OCI-LY3 (cell line): ENCODE measurements around the gene DECR2.
"Not testable (repeated sequence)": the region's sequence is repeated elsewhere in the genome, so short reads cannot be mapped to it uniquely, and the experiment has no call there.

Source experiments
- H2AFZ ChIP-seq: fragments of 200-600, 300-600 bp; shearing (Covaris generic); 2 replicates; pipeline ENCODE4 v1.6.0; 2014; ENCODE audit warnings: antibody characterized with exemption, low read depth, low read length
- H3K27ac ChIP-seq: fragments of 200-600, 300-600 bp; sonication (generic); 2 replicates; pipeline ENCODE4 v1.5.1; 2014; ENCODE audit warnings: mild to moderate bottlenecking, low read length, moderate library complexity, mixed read lengths
- H3K27me3 ChIP-seq: fragments of 200-600, 300-600 bp; sonication (generic); 2 replicates; pipeline ENCODE4 v1.6.1; 2014; ENCODE audit warnings: low read depth, low read length, mixed read lengths
- H3K36me3 ChIP-seq: fragments of 200-600, 300-600 bp; sonication (generic); replicated peaks from 2 replicates; pipeline ENCODE3; 2014; ENCODE audit warnings: low read depth, low read length, mixed read lengths
- H3K4me1 ChIP-seq: fragments of 300-600, 200-600 bp; sonication (generic); 2 replicates; pipeline ENCODE4 v1.6.1; 2014; ENCODE audit warnings: low read length, mixed read lengths
- H3K4me2 ChIP-seq: fragments of 200-600, 300-600 bp; sonication (generic); 2 replicates; pipeline ENCODE4 v1.6.1; 2014; ENCODE audit warnings: low read length, mixed read lengths
- H3K4me3 ChIP-seq: fragments of 300-600, 200-600 bp; sonication (generic); 2 replicates; pipeline ENCODE4 v1.5.1; 2014; ENCODE audit warnings: antibody characterized with exemption, mild to moderate bottlenecking, low read length, moderate library complexity
- H3K79me2 ChIP-seq: fragments of 300-600, 200-600 bp; shearing (Covaris generic); 2 replicates; pipeline ENCODE4 v1.6.1; 2014; ENCODE audit warnings: mild to moderate bottlenecking, low read length, mixed read lengths
- H3K9ac ChIP-seq: fragments of 300-600, 200-600 bp; shearing (Covaris generic); 2 replicates; pipeline ENCODE4 v1.6.0; 2014; ENCODE audit warnings: mild to moderate bottlenecking, low read length, moderate library complexity
- H3K9me3 ChIP-seq: fragments of 200-600, 300-600 bp; shearing (Covaris generic); 2 replicates; pipeline ENCODE4 v1.6.1; 2014; ENCODE audit warnings: low read length, mixed read lengths; ENCODE audit not compliant: insufficient read depth
- H4K20me1 ChIP-seq: fragments of 200-600, 300-600 bp; sonication (generic); 2 replicates; pipeline ENCODE4 v1.6.1; 2016; ENCODE audit warnings: low read length, mixed read lengths; ENCODE audit not compliant: insufficient read depth
- CTCF ChIP-seq: fragments of 200-600, 300-600 bp; sonication (generic); IDR thresholded peaks from 2 replicates; pipeline ENCODE4 v1.5.1; 2014; ENCODE audit warnings: antibody characterized with exemption, low read length, low read depth
- EZH2phosphoT487 ChIP-seq: fragments of 200-600 bp; shearing (Covaris generic); IDR thresholded peaks from 2 replicates; pipeline ENCODE4 v1.6.1; 2018; ENCODE audit warnings: antibody characterized with exemption, mixed run types, low read depth

The DECR2 gene

DNA sequence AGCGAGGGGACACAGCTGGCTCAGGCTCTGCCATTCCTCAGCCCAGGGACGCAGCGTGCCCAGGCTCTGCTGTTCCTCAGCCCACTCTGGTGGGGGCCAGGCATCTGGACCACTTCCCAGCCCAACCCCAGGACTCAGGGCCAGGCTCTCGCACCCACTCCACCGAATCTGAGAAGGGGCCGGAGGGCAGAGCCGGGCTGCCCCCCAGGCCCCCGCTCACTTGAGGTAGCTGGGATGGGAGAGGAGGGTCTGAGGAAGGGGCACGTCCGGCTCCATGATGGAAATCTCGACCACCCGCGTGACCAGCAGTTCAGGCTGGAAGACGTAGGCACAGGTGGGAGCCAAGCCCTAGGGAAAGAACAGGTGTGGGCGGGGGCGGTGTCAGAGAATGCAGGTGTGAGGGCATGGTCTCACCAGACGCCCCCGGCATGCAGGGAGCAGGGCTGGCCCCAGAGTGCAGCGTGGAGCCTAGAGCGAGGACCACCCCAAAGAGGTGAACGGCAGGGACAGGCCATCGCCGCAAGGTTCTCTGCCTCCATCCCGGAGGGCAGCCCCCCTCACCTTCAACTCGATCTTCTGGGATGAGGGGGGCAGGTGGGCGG, 24.8 kb upstream of the DECR2 start:
- no peaks in the 10 kb centered on the region for H3K9me3 ChIP-seq
- H3K27ac ChIP-seq: no peak overlapping the region
- no peak overlapping the region for H2AFZ ChIP-seq
- H4K20me1 ChIP-seq: no peaks in the 10 kb centered on the region
- H3K4me2 ChIP-seq: no peak overlapping the region
- H3K36me3 ChIP-seq: no peaks in the 10 kb centered on the region
- no peak for TF ChIP-seq EZH2phosphoT487
- no peak for TF ChIP-seq CTCF
- H3K4me3 ChIP-seq: no peak overlapping the region
- H3K9ac ChIP-seq: no peak overlapping the region
- H3K27me3 ChIP-seq: no peaks in the 10 kb centered on the region
- H3K4me1 ChIP-seq: peaks cover 6% of the 10 kb centered on the region; the same call in 1 of the 2 replicates
- H3K79me2 ChIP-seq: peaks cover 7% of the 10 kb centered on the region; the same call in 1 of the 2 replicates

GRCh38 chr16:377419-377951, 24.2 kb upstream of the DECR2 start:
- Histone ChIP-seq H3K4me1 (peaks cover 6% of the 10 kb centered on the region; the same call in 1 of the 2 replicates), H2AFZ (no peak overlapping the region), H3K9me3 (no peaks in the 10 kb centered on the region), H4K20me1 (no peaks in the 10 kb centered on the region), H3K27ac (no peak overlapping the region), H3K79me2 (peaks cover 7% of the 10 kb centered on the region; the same call in 1 of the 2 replicates), H3K36me3 (no peaks in the 10 kb centered on the region), H3K9ac (no peak overlapping the region), H3K4me2 (no peak overlapping the region), H3K4me3 (no peak overlapping the region), H3K27me3 (no peaks in the 10 kb centered on the region)
- TF ChIP-seq CTCF (no peak), EZH2phosphoT487 (no peak)

DNA sequence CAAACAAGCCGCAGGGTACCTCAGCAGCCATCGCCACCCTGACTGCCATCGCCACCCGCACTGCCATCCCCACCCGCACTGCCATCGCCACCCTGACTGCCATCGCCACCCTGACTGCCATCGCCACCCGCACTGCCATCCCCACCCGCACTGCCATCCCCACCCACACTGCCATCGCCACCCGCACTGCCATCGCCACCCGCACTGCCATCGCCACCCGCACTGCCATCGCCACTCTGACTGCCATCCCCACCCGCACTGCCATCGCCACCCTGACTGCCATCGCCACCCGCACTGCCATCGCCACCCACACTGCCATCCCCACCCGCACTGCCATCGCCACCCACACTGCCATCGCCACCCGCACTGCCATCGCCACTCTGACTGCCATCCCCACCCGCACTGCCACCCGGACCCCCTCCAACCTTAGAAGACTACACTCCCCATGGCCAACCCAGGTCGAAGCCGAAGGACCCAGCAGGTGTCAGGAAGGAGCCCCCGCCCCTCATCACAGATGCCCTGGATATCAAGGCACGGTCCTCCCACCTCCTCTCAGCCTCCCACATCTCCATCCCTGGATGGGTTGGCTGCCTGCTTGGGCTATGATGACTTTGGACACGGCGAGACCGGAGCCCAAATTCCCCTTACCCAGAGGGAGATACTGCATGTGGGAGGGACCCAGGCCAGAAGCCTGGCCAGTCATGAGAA, 23.4 kb upstream of the DECR2 start:
- H3K4me1 ChIP-seq: peaks cover 12% of the 10 kb centered on the region
- not testable (repeated sequence) for H2AFZ ChIP-seq, H3K36me3 ChIP-seq, H3K4me3 ChIP-seq, H3K4me2 ChIP-seq, H3K9ac ChIP-seq, H4K20me1 ChIP-seq, H3K27ac ChIP-seq, H3K9me3 ChIP-seq, H3K79me2 ChIP-seq, H3K27me3 ChIP-seq

DNA sequence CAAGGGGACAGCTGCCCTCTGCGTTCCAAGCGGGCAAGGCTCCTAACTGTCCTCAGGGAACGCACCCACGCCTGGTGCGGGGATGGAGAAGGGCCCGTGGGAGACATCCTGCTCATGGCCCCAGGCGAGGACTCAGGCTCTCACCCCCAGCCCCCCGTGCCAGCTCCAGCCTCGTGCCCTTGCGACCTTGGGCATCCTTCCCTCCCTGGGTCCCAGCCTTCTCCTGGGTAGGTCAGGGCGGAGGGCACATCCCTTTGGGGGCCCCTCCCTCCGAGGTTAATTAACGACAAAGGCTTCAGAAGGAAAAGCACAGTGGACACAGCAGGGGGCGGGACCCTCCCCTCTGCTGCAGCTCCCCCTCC, 22.9 kb upstream of the DECR2 start:
- Histone ChIP-seq H3K4me1 (peaks cover 16% of the 10 kb centered on the region), H3K4me3 (no peak overlapping the region), H3K27me3 (no peaks in the 10 kb centered on the region), H3K36me3 (no peaks in the 10 kb centered on the region), H3K9me3 (no peaks in the 10 kb centered on the region), H3K79me2 (peaks cover 7% of the 10 kb centered on the region; the same call in 1 of the 2 replicates), H2AFZ (no peak overlapping the region), H3K4me2 (no peak overlapping the region), H3K27ac (no peak overlapping the region), H4K20me1 (no peaks in the 10 kb centered on the region), H3K9ac (no peak overlapping the region)
- no peak for TF ChIP-seq CTCF
